ENCODE data around the gene SASH1. TPM values are rescaled to one million over a fixed set of nuclear protein-coding genes. Genes with fewer than 3 reads are reported as not detected.
"Not testable (repeated sequence)": the region's sequence is repeated elsewhere in the genome, so short reads cannot be mapped to it uniquely, and the experiment has no call there.

SASH1 gene
- total RNA-seq, 3 donors from 2014 or later = 0.30 to 0.58 (median 0.46) TPM

DNA sequence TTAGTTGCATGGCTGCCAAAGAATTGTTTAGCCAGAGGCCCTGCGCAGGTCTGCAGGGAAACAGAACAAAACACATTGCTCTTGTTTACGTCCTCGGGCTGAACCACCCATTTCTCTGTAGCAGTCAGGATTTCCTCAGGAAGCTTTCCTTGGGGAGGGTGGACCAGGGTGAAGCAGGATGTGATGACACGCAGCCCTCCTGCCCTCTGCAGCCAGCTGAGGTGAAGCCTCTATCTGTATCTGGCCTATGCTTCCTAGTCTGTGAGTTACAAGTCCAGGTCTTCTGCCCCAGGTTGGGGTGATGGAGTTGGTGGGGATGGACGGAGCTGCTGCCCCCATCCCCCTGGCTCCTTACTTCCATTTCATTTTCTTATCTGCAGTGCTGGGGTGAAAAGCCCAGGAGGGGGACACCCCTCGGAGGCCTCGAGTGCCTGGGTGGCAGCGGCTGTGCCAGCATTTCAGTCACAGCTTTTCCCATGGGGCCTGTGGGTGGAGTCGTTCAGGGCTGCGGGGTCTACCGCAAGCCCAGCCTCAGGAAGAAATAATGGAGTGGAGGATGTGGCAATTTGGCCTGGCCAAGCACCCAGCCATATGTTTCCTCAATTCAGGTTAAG, 24.9 kb downstream of the SASH1 start:
- H3K4me1 Mint-ChIP-seq (ENCODE audit: low read depth) = peaks cover 7% of the 10 kb centered on the region
- peaks cover 33% of the 10 kb centered on the region for H3K27me3 Mint-ChIP-seq (ENCODE audit: low read depth)
- no peaks in the 10 kb centered on the region for H3K9me3 Mint-ChIP-seq
- DNase-seq (no peak), ATAC-seq (no peak)
- H3K4me3 Mint-ChIP-seq = no peak overlapping the region
- H3K36me3 Mint-ChIP-seq (ENCODE audit: insufficient read depth) = no peaks in the 10 kb centered on the region

DNA sequence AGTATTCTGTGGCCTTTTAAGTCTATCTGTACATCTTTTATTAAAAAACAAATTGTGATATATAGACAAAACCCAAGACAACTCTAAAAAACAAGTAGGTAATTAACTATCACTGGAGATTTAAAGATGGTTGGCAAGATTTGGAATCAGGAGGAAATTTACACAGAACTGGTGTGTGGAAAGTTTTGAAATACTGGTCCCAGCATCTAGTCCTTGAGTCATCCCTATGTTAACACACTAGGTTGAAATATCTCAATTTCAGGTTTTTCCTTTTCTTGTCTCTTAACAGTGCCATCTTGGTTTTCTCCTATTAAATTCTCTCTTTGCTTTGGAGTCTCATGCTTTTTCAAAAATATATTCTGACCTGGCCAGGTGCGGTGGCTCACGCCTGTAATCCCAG, 27.5 kb downstream of the SASH1 start:
- peaks cover 7% of the 10 kb centered on the region for H3K4me1 Mint-ChIP-seq (ENCODE audit: low read depth)
- H3K27me3 Mint-ChIP-seq (ENCODE audit: low read depth) = peaks cover 17% of the 10 kb centered on the region
- DNase-seq (no peak), ATAC-seq (no peak)
- H3K9me3 Mint-ChIP-seq = no peaks in the 10 kb centered on the region
- H3K4me3 Mint-ChIP-seq = no peak overlapping the region
- no peaks in the 10 kb centered on the region for H3K36me3 Mint-ChIP-seq (ENCODE audit: insufficient read depth)

DNA sequence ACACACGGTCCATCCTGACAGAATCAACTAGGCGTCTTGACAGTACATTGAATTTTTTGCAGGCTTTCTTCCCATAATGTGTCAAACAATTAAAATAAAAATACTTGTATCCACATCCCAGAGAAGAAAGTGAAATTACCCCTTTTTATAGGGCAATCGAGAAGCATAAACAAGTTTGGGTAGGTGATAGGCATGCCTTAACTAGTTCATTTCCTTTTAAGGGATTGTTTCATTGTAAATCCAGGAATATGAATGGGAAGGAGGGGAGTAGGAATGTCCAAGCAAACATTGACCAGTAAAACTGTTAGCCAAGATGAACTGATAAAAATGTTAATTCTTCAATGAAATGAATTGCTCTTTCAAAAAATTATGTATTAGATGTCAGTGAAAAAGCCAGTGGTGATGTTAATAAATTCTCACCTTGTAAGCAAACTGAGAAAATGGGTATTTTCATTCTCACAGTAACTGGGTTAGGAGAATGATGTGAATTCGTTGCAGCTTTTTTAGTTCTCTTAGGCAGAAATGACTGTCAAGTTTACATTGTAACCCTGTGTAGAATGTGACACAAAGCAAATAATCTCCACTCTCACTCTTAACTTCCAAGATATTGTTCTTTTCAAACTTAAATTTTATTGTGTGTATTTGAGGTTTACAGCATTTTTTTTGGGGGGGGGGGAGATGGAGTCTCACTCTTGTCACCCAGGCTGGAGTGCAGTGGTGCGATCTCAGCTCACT, 31.6 kb downstream of the SASH1 start:
- DNase-seq = no peak
- Mint-ChIP-seq H3K27me3 (ENCODE audit: low read depth) (peaks cover 2% of the 10 kb centered on the region), H3K4me1 (ENCODE audit: low read depth) (no peaks in the 10 kb centered on the region), H3K36me3 (ENCODE audit: insufficient read depth) (no peaks in the 10 kb centered on the region), H3K4me3 (no peak overlapping the region), H3K9me3 (no peaks in the 10 kb centered on the region)
- no peak for ATAC-seq

DNA sequence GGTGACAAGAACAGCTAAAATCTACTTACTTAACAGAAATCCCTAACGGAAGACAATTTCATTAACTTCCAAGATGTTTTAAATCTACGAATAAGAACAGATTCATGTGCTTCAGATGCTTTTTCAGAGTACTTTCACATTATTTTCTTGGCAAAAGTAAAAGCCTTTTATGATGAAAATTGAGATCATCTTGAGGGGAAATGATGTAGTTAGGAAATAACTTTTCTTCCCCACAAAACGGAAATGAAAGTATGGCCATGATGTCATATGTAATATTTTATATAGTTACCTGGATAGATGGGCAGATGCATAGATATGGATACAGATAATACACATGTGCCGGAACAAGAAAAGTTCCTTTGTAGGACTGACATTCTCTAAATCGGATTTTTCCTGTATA, 32.8 kb downstream of the SASH1 start:
- H3K9me3 Mint-ChIP-seq = no peaks in the 10 kb centered on the region
- no peak overlapping the region for H3K4me3 Mint-ChIP-seq
- DNase-seq (no peak), ATAC-seq (no peak)
- no peaks in the 10 kb centered on the region for H3K4me1 Mint-ChIP-seq (ENCODE audit: low read depth)
- H3K27me3 Mint-ChIP-seq (ENCODE audit: low read depth) = peaks cover 2% of the 10 kb centered on the region
- no peaks in the 10 kb centered on the region for H3K36me3 Mint-ChIP-seq (ENCODE audit: insufficient read depth)

DNA sequence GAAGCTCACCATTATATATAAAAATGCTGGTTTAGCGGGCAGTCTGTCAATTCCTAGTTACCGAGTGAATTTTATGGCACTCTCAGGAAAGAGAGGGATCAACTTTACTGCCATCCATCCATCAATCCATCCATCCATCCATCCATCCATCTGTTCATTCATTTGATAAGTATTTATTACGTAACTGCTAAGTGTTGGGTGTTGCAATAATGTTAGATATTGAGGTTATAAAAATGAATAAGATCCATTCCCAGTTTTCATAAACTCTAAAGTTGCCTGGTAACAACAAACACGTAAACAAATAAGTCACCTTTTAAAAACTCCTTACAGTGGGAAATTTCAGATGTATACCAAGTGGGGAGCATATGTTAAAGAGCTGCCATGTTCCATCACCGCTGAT, 36.8 kb downstream of the SASH1 start:
- no peaks in the 10 kb centered on the region for H3K9me3 Mint-ChIP-seq
- H3K4me3 Mint-ChIP-seq = no peak overlapping the region
- ATAC-seq (no peak), DNase-seq (no peak)
- peaks cover 3% of the 10 kb centered on the region for H3K27me3 Mint-ChIP-seq (ENCODE audit: low read depth)
- H3K36me3 Mint-ChIP-seq (ENCODE audit: insufficient read depth) = no peaks in the 10 kb centered on the region
- H3K4me1 Mint-ChIP-seq (ENCODE audit: low read depth) = no peaks in the 10 kb centered on the region

DNA sequence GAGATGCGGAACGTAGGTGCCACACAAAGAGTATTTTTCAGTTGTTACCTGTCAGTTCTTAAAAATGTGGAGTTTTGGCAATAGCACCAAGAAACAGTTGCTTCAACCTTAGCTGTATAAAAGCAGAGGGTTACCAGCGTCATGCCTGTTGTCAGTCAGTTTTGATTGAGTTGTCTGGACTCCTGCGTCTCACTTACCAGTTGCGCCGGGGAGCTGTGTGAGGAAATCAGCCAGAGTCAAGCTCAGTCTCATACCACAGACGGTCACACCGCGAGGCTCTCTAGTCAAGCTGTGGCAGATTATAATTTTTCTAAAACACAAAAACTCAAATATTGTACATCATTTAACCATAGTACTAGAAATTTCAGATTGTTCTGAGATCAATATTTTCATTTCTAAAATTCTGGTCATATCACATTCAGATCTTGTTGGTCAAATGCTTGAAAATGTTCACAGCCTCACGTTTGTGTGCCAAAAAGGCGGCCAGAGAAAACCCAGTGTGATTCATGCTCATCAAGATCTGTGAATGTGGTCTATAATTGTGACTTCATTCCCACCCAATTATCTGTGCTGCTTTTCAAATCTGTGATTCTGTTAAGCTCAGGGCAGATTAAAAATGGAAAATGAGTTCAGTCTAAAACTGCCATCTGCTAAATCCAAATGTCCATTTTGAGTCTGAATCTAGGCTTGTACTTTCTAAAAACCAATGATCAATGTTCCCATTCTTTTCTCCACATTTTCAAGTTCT, 37.5 kb downstream of the SASH1 start:
- no peaks in the 10 kb centered on the region for H3K4me1 Mint-ChIP-seq (ENCODE audit: low read depth)
- H3K4me3 Mint-ChIP-seq = no peak overlapping the region
- ATAC-seq (no peak), DNase-seq (no peak)
- H3K27me3 Mint-ChIP-seq (ENCODE audit: low read depth) = peaks cover 3% of the 10 kb centered on the region
- no peaks in the 10 kb centered on the region for H3K36me3 Mint-ChIP-seq (ENCODE audit: insufficient read depth)
- H3K9me3 Mint-ChIP-seq = no peaks in the 10 kb centered on the region

DNA sequence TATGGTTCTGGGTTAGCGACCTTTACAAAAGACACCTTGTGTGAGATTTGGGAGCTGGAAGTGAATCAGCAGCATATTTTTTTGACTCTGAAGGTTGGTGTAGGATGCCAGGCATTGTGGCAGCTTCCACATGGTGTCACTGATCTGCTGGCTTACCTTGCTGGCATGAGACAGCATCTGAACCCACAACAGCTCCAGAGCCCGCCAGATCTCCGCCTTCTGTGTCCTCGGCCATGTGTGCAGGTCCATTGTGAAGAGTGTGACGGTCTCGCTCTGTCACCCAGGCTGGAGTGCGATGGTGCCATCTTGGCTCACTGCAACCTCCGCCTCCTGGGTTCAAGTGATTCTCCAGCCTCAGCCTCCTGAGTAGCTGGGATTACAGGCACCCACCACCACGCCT, 39.4 kb downstream of the SASH1 start:
- DNase-seq; ATAC-seq; H3K27me3 Mint-ChIP-seq (ENCODE audit: low read depth); H3K36me3 Mint-ChIP-seq (ENCODE audit: insufficient read depth); H3K9me3 Mint-ChIP-seq; H3K4me3 Mint-ChIP-seq; H3K4me1 Mint-ChIP-seq (ENCODE audit: low read depth): not testable (repeated sequence)

DNA sequence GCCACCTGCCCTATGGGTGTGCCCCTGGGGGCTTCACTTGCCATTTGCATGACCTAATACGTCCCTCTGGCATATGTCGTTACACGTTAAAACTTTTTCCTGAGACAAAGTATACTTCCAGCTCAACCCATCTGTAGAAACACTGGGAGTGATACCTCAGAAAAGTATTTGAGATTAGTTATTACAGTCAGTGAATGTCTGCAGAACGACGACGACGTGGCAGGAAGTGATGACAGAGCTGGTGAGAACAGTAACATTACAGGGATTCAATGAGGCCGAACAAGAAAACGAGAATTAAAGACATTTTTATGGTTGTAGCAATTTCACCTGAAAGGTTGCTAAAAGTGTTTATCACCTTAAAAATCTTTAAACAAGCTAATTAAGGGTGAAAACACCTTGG, 40.2 kb downstream of the SASH1 start:
- peaks cover 3% of the 10 kb centered on the region for H3K27me3 Mint-ChIP-seq (ENCODE audit: low read depth)
- H3K4me1 Mint-ChIP-seq (ENCODE audit: low read depth) = no peaks in the 10 kb centered on the region
- H3K36me3 Mint-ChIP-seq (ENCODE audit: insufficient read depth) = no peaks in the 10 kb centered on the region
- no peaks in the 10 kb centered on the region for H3K9me3 Mint-ChIP-seq
- H3K4me3 Mint-ChIP-seq = no peak overlapping the region
- DNase-seq = no peak
- ATAC-seq = no peak

DNA sequence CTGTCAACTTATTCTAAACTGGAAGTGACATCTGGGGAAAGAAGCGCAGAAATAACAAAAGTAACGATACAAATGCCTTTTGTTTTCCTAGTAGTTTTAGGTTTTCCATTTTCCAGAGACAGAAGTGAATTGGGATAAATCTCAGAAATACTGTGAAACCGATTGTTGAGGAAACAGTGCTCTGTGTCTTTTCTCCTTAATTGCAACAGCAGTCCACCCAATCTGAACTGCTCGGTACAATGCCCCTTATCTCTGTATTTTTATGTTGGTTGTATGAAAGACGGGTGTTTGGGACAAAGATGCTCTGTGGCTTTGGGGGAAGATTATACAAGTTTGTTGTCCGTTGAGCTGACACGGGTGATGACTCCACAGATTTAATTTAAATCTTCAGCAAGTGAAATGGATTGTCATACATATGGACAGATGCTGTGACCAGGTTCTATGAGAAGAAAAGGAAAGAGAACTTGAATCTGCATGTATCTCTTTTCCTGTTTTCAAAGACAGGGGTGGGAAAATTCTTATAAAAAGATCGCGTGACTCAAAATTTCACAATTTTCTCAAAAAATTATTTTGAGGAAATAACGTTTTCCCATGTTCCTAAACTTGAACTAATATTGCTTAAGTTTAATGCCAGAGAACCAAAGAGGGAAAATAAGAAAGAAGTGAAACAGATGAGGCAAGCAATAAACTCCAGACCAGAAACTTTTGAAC, 41.2 kb downstream of the SASH1 start:
- DNase-seq (no peak), ATAC-seq (no peak)
- Mint-ChIP-seq H3K36me3 (ENCODE audit: insufficient read depth) (no peaks in the 10 kb centered on the region), H3K4me1 (ENCODE audit: low read depth) (no peaks in the 10 kb centered on the region), H3K9me3 (no peaks in the 10 kb centered on the region), H3K27me3 (ENCODE audit: low read depth) (peaks cover 3% of the 10 kb centered on the region), H3K4me3 (no peak overlapping the region)

DNA sequence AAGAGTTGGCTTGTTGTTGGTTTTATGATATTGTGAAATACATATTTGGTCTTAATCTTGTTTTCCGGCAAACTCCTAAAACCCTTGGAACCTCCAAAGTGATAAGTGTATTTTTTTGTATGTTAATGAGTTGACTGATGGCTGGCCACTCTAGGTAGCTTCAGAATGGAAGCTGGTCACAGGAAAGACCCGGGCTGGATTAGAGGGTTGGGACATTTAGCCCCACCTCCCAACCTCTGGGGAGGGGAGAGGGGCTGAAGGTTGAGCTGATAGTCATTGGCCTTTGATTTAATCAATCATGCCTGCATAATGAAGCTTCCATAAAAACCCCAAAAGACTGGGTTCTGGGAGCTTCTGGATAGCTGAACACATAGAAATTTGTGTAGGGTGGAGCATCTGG, 42.7 kb downstream of the SASH1 start:
- H3K4me3 Mint-ChIP-seq = no peak overlapping the region
- no peak for ATAC-seq
- peaks cover 3% of the 10 kb centered on the region for H3K27me3 Mint-ChIP-seq (ENCODE audit: low read depth)
- no peaks in the 10 kb centered on the region for H3K4me1 Mint-ChIP-seq (ENCODE audit: low read depth)
- no peak for DNase-seq
- no peaks in the 10 kb centered on the region for H3K9me3 Mint-ChIP-seq
- no peaks in the 10 kb centered on the region for H3K36me3 Mint-ChIP-seq (ENCODE audit: insufficient read depth)

DNA sequence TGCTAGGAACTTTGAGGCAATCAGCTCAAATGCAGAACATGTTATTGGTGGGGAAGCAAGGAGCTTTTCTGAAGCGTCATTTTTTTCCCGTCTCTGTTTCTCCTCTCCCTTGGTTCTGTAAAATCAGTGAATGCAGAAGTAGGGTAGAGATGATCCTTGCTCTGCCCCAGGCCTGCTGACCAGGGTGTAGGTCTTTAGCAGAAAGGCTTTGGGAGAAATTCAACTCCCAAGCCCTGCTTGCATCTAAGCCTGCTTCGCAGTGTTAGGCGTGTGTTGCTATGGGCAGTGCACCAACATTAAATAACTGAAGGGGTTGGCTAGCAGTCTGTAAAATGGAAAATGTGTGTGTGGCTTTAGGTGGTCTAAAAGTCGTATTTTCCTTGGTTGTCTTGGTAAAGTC, 45.9 kb downstream of the SASH1 start:
- DNase-seq (no peak), ATAC-seq (no peak)
- no peaks in the 10 kb centered on the region for H3K9me3 Mint-ChIP-seq
- H3K4me3 Mint-ChIP-seq = no peak overlapping the region
- no peaks in the 10 kb centered on the region for H3K4me1 Mint-ChIP-seq (ENCODE audit: low read depth)
- peaks cover 3% of the 10 kb centered on the region for H3K27me3 Mint-ChIP-seq (ENCODE audit: low read depth)
- no peaks in the 10 kb centered on the region for H3K36me3 Mint-ChIP-seq (ENCODE audit: insufficient read depth)

DNA sequence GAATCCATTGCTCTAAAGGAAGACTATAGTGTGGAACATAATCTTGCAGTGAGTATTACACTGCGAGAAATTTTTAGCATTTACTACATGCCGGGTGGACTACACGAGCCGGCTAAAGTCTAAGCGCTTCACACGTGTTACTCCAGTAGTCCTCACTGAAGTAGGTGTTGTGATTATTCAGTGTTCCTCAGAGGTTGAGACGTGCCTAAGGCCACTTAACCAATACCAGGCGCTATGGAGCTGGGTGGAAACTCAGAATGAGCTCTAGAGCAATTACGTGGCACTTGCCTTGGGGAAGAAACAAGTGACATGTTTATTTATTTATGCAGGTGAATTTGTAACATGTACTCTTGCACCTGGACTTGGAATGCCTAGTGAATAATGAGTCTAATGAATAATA, 46.4 kb downstream of the SASH1 start:
- no peak for DNase-seq
- H3K27me3 Mint-ChIP-seq (ENCODE audit: low read depth) = peaks cover 2% of the 10 kb centered on the region
- H3K36me3 Mint-ChIP-seq (ENCODE audit: insufficient read depth) = no peaks in the 10 kb centered on the region
- H3K4me1 Mint-ChIP-seq (ENCODE audit: low read depth) = no peaks in the 10 kb centered on the region
- no peaks in the 10 kb centered on the region for H3K9me3 Mint-ChIP-seq
- no peak for ATAC-seq
- no peak overlapping the region for H3K4me3 Mint-ChIP-seq

DNA sequence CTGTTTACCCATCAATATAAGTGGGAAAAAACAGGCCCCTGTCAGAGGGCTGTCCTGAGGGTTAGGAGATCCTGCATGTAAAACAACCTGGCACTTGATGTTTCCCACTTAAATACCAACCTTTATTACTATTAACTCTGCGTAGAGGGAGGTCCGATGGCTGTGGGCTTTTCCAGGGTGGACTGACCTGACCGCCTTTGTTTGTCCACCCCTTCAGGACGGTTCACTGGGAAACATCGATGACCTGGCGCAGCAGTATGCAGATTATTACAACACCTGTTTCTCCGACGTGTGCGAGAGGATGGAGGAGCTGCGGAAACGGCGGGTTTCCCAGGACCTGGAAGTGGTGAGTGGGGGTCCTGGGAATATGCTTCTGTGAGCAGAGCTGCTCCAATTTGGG, 47.3 kb downstream of the SASH1 start:
- no peaks in the 10 kb centered on the region for H3K36me3 Mint-ChIP-seq (ENCODE audit: insufficient read depth)
- no peak overlapping the region for H3K4me3 Mint-ChIP-seq
- H3K9me3 Mint-ChIP-seq = no peaks in the 10 kb centered on the region
- H3K4me1 Mint-ChIP-seq (ENCODE audit: low read depth) = no peaks in the 10 kb centered on the region
- DNase-seq (no peak), ATAC-seq (no peak)
- H3K27me3 Mint-ChIP-seq (ENCODE audit: low read depth) = peaks cover 6% of the 10 kb centered on the region

DNA sequence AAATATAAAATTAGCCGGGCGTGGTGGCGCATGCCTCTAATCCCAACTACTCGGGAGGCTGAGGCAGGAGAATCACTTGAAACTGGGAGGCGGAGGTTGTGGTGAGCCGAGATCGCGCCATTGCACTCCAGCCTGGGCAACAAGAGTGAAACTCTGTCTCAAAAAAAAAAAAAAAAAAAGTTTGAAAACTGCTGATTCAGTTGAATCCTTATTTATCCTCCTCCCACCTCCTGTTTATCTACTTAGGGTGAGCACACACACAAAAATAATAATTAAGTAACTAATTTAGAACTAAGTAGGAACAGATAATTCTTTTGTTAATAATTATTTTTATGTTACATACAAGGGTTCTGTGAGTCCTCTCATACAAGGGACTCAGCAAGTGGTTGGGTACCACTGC, 49.5 kb downstream of the SASH1 start:
- ATAC-seq; DNase-seq; H3K9me3 Mint-ChIP-seq; H3K27me3 Mint-ChIP-seq (ENCODE audit: low read depth); H3K4me1 Mint-ChIP-seq (ENCODE audit: low read depth); H3K36me3 Mint-ChIP-seq (ENCODE audit: insufficient read depth); H3K4me3 Mint-ChIP-seq: not testable (repeated sequence)
